Skeletal muscle tissue (tissue), 4 donors: ENCODE data around the gene MSANTD1. TPM values are rescaled to one million over a fixed set of nuclear protein-coding genes. Genes with fewer than 3 reads are reported as not detected.

Source experiments
- H3K27ac ChIP-seq: one replicate; pipeline ENCODE4 v1.7.0; 2013; ENCODE audit warnings: mild to moderate bottlenecking, low read depth, low read length, inconsistent platforms
- H3K27me3 ChIP-seq, 3 donors: one replicate each; pipeline ENCODE4 v1.7.0; 2013; ENCODE audit warnings: low read length in 3 of 3; ENCODE audit not compliant: control insufficient read depth in 3 of 3, insufficient read depth in 3 of 3
- H3K36me3 ChIP-seq, 3 donors: one replicate each; pipeline ENCODE4 v1.7.0; 2013; ENCODE audit warnings: low read length in 3 of 3; ENCODE audit not compliant: control insufficient read depth in 3 of 3, insufficient read depth in 3 of 3
- H3K4me1 ChIP-seq, 3 donors: one replicate each; pipeline ENCODE4 v1.7.0; 2013; ENCODE audit warnings: low read length in 3 of 3, mild to moderate bottlenecking in 3 of 3; ENCODE audit not compliant: control insufficient read depth in 3 of 3, insufficient read depth in 3 of 3
- H3K4me3 ChIP-seq, 3 donors: one replicate each; pipeline ENCODE4 v1.7.0; 2013; ENCODE audit warnings: low read length in 3 of 3
- H3K9ac ChIP-seq, 3 donors: one replicate each; pipeline ENCODE4 v1.7.0; 2013; ENCODE audit warnings: low read length in 3 of 3, mild to moderate bottlenecking in 3 of 3, moderate library complexity in 2 of 3, low read depth in 1 of 3
- H3K9me3 ChIP-seq, 3 donors: one replicate each; pipeline ENCODE4 v1.7.0; 2013; ENCODE audit warnings: low read length in 3 of 3; ENCODE audit not compliant: control insufficient read depth in 3 of 3
- total RNA-seq: library from RNA; depleted of rRNA; stranded (reverse); fragments of >200 nt; gene quantifications from one replicate; pipeline ENCODE4 v1.2.3, GENCODE V29; 2014
- donor health status: Osteomylitis.

Gene MSANTD1
- total RNA-seq = 1.0 TPM

- Histone ChIP-seq H3K27me3 (no peaks in the 10 kb centered on the region), H3K4me1 (peaks cover 0 to 13% (median 0%) of the 10 kb centered on the region in 3 donors), H3K36me3 (peaks cover 3 to 14% (median 6%) of the 10 kb centered on the region in 3 donors), H3K9ac (peak within 1 kb of the TSS in 1 of 3 donors; percentile 25), H3K9me3 (no peaks in the 10 kb centered on the region), H3K4me3 (no peak within 1 kb of the TSS), H3K27ac (no peak within 1 kb of the TSS)
Observed at GRCh38 chr4:3248811-3249661, at the start of gene MSANTD1. TSS of gene MSANTD1 (plus strand) at chr4:3249159. CDS start at chr4:3249223, 64 bp downstream.

- Histone ChIP-seq H3K9ac (no peak overlapping the region), H3K4me3 (no peak overlapping the region), H3K36me3 (peaks cover 18 to 33% (median 32%) of the 10 kb centered on the region in 3 donors), H3K27me3 (no peaks in the 10 kb centered on the region), H3K4me1 (peaks cover 28 to 46% (median 45%) of the 10 kb centered on the region in 3 donors), H3K27ac (peak overlapping the region; percentile 39), H3K9me3 (no peaks in the 10 kb centered on the region)
Observed at GRCh38 chr4:3199653-3200422, 49.1 kb upstream of the MSANTD1 start.

- peaks cover 14 to 29% (median 28%) of the 10 kb centered on the region in 3 donors for H3K36me3 ChIP-seq
- no peak overlapping the region for H3K4me3 ChIP-seq
- peak overlapping the region; percentile 39 for H3K27ac ChIP-seq
Observed at GRCh38 chr4:3200423-3201090, 48.4 kb upstream of the MSANTD1 start.

GRCh38 chr4:3201718-3202702 lies 46.9 kb upstream of the MSANTD1 start:
- H3K4me3 ChIP-seq = no peak overlapping the region
- H3K9me3 ChIP-seq = no peaks in the 10 kb centered on the region
- H3K4me1 ChIP-seq = peaks cover 28 to 46% (median 45%) of the 10 kb centered on the region in 3 donors
- H3K36me3 ChIP-seq = peaks cover 6 to 26% (median 24%) of the 10 kb centered on the region in 3 donors
- H3K27me3 ChIP-seq = no peaks in the 10 kb centered on the region
- peak overlapping the region; percentile 65 for H3K27ac ChIP-seq
- H3K9ac ChIP-seq = peak overlapping the region in 2 of 3 donors; percentile 5 to 29

More at GRCh38 chr4:3200423-3201090, 48.4 kb upstream of the MSANTD1 start:
- Histone ChIP-seq H3K9ac (peak overlapping the region in 1 of 3 donors; percentile 40), H3K9me3 (no peaks in the 10 kb centered on the region), H3K4me1 (peaks cover 28 to 46% (median 45%) of the 10 kb centered on the region in 3 donors), H3K27me3 (no peaks in the 10 kb centered on the region)

GRCh38 chr4:3202836-3203820 lies 45.8 kb upstream of the MSANTD1 start:
- H3K36me3 ChIP-seq = peaks cover 16 to 25% (median 24%) of the 10 kb centered on the region in 3 donors

GRCh38 chr4:3203971-3204431 lies 45.0 kb upstream of the MSANTD1 start:
- Histone ChIP-seq H3K36me3 (peaks cover 21 to 29% (median 28%) of the 10 kb centered on the region in 3 donors), H3K4me1 (peaks cover 28 to 46% (median 45%) of the 10 kb centered on the region in 3 donors), H3K27me3 (no peaks in the 10 kb centered on the region), H3K9me3 (no peaks in the 10 kb centered on the region), H3K27ac (peak overlapping the region; percentile 65), H3K4me3 (no peak overlapping the region), H3K9ac (no peak overlapping the region)

More at GRCh38 chr4:3202836-3203820, 45.8 kb upstream of the MSANTD1 start:
- Histone ChIP-seq H3K27ac (peak overlapping the region; percentile 65), H3K9ac (no peak overlapping the region), H3K27me3 (no peaks in the 10 kb centered on the region), H3K9me3 (no peaks in the 10 kb centered on the region), H3K4me3 (no peak overlapping the region), H3K4me1 (peaks cover 28 to 46% (median 45%) of the 10 kb centered on the region in 3 donors)

- H3K9me3 ChIP-seq = no peaks in the 10 kb centered on the region
- no peaks in the 10 kb centered on the region for H3K27me3 ChIP-seq
- H3K9ac ChIP-seq = no peak overlapping the region
- peaks cover 22 to 32% (median 30%) of the 10 kb centered on the region in 3 donors for H3K4me1 ChIP-seq
- H3K4me3 ChIP-seq = no peak overlapping the region
- H3K27ac ChIP-seq = no peak overlapping the region
- peaks cover 31 to 37% (median 37%) of the 10 kb centered on the region in 3 donors for H3K36me3 ChIP-seq
Observed at GRCh38 chr4:3205995-3206394, 43.0 kb upstream of the MSANTD1 start.

GRCh38 chr4:3206439-3207100 lies 42.4 kb upstream of the MSANTD1 start:
- Histone ChIP-seq H3K27me3 (no peaks in the 10 kb centered on the region), H3K4me3 (no peak overlapping the region), H3K36me3 (peaks cover 31 to 37% (median 37%) of the 10 kb centered on the region in 3 donors), H3K9ac (no peak overlapping the region), H3K9me3 (no peaks in the 10 kb centered on the region), H3K27ac (no peak overlapping the region), H3K4me1 (peaks cover 17 to 28% (median 26%) of the 10 kb centered on the region in 3 donors)
